ENCODE results near the gene ERGIC1.

The ERGIC1 gene

GRCh38 chr5:172906436-172906835 lies 72.4 kb downstream of the ERGIC1 start:
- Histone ChIP-seq H3K27ac (ENCODE audit: low read depth, low read length) (no peak overlapping the region), H3K36me3 (ENCODE audit: control insufficient read depth, low read length) (no peaks in the 10 kb centered on the region), H3K9me2 (replicated peaks; ENCODE audit: control insufficient read depth, low read length) (no peaks in the 10 kb centered on the region), H3K79me2 (ENCODE audit: control insufficient read depth, low read length) (no peaks in the 10 kb centered on the region), H3K27me3 (ENCODE audit: control insufficient read depth, low read length) (no peaks in the 10 kb centered on the region), H3K9me3 (ENCODE audit: control insufficient read depth, insufficient read depth, low read length) (no peaks in the 10 kb centered on the region), H3F3A (ENCODE audit: control insufficient read depth, insufficient read depth) (no peaks in the 10 kb centered on the region), H3K4me2 (ENCODE audit: low read length) (no peak overlapping the region), H3K4me1 (ENCODE audit: control insufficient read depth, low read length) (peaks cover 8% of the 10 kb centered on the region), H3K4me3 (ENCODE audit: low read length) (no peak overlapping the region), H4K20me1 (ENCODE audit: control insufficient read depth, insufficient read depth, low read depth, low read length) (no peaks in the 10 kb centered on the region)
- TF ChIP-seq EZH2phosphoT487 (IDR thresholded peaks at IDR 0.05; ENCODE audit: borderline replicate concordance, low read length) (no peak), CTCF (IDR thresholded peaks at IDR 0.05; ENCODE audit: low read depth, low read length, poor library complexity, severe bottlenecking) (no peak)

- TF ChIP-seq CTCF (IDR thresholded peaks at IDR 0.05; ENCODE audit: low read depth, low read length, poor library complexity, severe bottlenecking) (no peak), EZH2phosphoT487 (IDR thresholded peaks at IDR 0.05; ENCODE audit: borderline replicate concordance, low read length) (no peak)
- Histone ChIP-seq H3K36me3 (ENCODE audit: control insufficient read depth, low read length) (no peaks in the 10 kb centered on the region), H3K9me3 (ENCODE audit: control insufficient read depth, insufficient read depth, low read length) (no peaks in the 10 kb centered on the region), H3K27ac (ENCODE audit: low read depth, low read length) (no peak overlapping the region), H3K79me2 (ENCODE audit: control insufficient read depth, low read length) (no peaks in the 10 kb centered on the region), H3K4me1 (ENCODE audit: control insufficient read depth, low read length) (peaks cover 9% of the 10 kb centered on the region), H3K9me2 (replicated peaks; ENCODE audit: control insufficient read depth, low read length) (no peaks in the 10 kb centered on the region), H3K4me2 (ENCODE audit: low read length) (no peak overlapping the region), H3F3A (ENCODE audit: control insufficient read depth, insufficient read depth) (no peaks in the 10 kb centered on the region), H3K27me3 (ENCODE audit: control insufficient read depth, low read length) (no peaks in the 10 kb centered on the region), H4K20me1 (ENCODE audit: control insufficient read depth, insufficient read depth, low read depth, low read length) (no peaks in the 10 kb centered on the region), H3K4me3 (ENCODE audit: low read length) (no peak overlapping the region)
Observed at GRCh38 chr5:172906888-172907287, 72.8 kb downstream of the ERGIC1 start.

GRCh38 chr5:172907657-172908056 lies 73.6 kb downstream of the ERGIC1 start:
- no peaks in the 10 kb centered on the region for H4K20me1 ChIP-seq (ENCODE audit: control insufficient read depth, insufficient read depth, low read depth, low read length)
- H3K79me2 ChIP-seq (ENCODE audit: control insufficient read depth, low read length) = no peaks in the 10 kb centered on the region
- no peaks in the 10 kb centered on the region for H3K9me2 ChIP-seq (replicated peaks; ENCODE audit: control insufficient read depth, low read length)
- no peaks in the 10 kb centered on the region for H3K9me3 ChIP-seq (ENCODE audit: control insufficient read depth, insufficient read depth, low read length)
- peaks cover 9% of the 10 kb centered on the region for H3K4me1 ChIP-seq (ENCODE audit: control insufficient read depth, low read length)
- no peak overlapping the region for H3K4me2 ChIP-seq (ENCODE audit: low read length)
- H3K36me3 ChIP-seq (ENCODE audit: control insufficient read depth, low read length) = no peaks in the 10 kb centered on the region
- no peaks in the 10 kb centered on the region for H3F3A ChIP-seq (ENCODE audit: control insufficient read depth, insufficient read depth)
- no peak overlapping the region for H3K4me3 ChIP-seq (ENCODE audit: low read length)
- TF ChIP-seq CTCF (IDR thresholded peaks at IDR 0.05; ENCODE audit: low read depth, low read length, poor library complexity, severe bottlenecking) (no peak), EZH2phosphoT487 (IDR thresholded peaks at IDR 0.05; ENCODE audit: borderline replicate concordance, low read length) (no peak)
- no peak overlapping the region for H3K27ac ChIP-seq (ENCODE audit: low read depth, low read length)
- no peaks in the 10 kb centered on the region for H3K27me3 ChIP-seq (ENCODE audit: control insufficient read depth, low read length)

- Histone ChIP-seq H3K4me1 (ENCODE audit: control insufficient read depth, low read length) (peaks cover 9% of the 10 kb centered on the region), H3K4me2 (ENCODE audit: low read length) (no peak overlapping the region), H3K9me2 (replicated peaks; ENCODE audit: control insufficient read depth, low read length) (no peaks in the 10 kb centered on the region), H3K36me3 (ENCODE audit: control insufficient read depth, low read length) (peaks cover 6% of the 10 kb centered on the region; the same call in 1 of the 2 replicates), H3K27ac (ENCODE audit: low read depth, low read length) (no peak overlapping the region), H3K27me3 (ENCODE audit: control insufficient read depth, low read length) (no peaks in the 10 kb centered on the region), H3K9me3 (ENCODE audit: control insufficient read depth, insufficient read depth, low read length) (no peaks in the 10 kb centered on the region), H3F3A (ENCODE audit: control insufficient read depth, insufficient read depth) (no peaks in the 10 kb centered on the region), H3K79me2 (ENCODE audit: control insufficient read depth, low read length) (no peaks in the 10 kb centered on the region), H4K20me1 (ENCODE audit: control insufficient read depth, insufficient read depth, low read depth, low read length) (no peaks in the 10 kb centered on the region), H3K4me3 (ENCODE audit: low read length) (no peak overlapping the region)
- TF ChIP-seq EZH2phosphoT487 (IDR thresholded peaks at IDR 0.05; ENCODE audit: borderline replicate concordance, low read length) (no peak), CTCF (IDR thresholded peaks at IDR 0.05; ENCODE audit: low read depth, low read length, poor library complexity, severe bottlenecking) (no peak)
Observed at GRCh38 chr5:172908662-172909061, 74.6 kb downstream of the ERGIC1 start.
